Hematopoietic multipotent progenitor cell treated with erythropoietin and hydrocortisone succinate and interleukin-3 and kit ligand, for 4 days (in vitro differentiated cells): ENCODE data around the gene RMND1.
"Not testable (repeated sequence)": the region's sequence is repeated elsewhere in the genome, so short reads cannot be mapped to it uniquely, and the experiment has no call there.

ENCODE experiments used
- DNase-seq: peaks from one replicate; pipeline ENCODE4 v3.0.0-alpha.2; 2015

RMND1 gene, protein sequence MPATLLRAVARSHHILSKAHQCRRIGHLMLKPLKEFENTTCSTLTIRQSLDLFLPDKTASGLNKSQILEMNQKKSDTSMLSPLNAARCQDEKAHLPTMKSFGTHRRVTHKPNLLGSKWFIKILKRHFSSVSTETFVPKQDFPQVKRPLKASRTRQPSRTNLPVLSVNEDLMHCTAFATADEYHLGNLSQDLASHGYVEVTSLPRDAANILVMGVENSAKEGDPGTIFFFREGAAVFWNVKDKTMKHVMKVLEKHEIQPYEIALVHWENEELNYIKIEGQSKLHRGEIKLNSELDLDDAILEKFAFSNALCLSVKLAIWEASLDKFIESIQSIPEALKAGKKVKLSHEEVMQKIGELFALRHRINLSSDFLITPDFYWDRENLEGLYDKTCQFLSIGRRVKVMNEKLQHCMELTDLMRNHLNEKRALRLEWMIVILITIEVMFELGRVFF

DNA sequence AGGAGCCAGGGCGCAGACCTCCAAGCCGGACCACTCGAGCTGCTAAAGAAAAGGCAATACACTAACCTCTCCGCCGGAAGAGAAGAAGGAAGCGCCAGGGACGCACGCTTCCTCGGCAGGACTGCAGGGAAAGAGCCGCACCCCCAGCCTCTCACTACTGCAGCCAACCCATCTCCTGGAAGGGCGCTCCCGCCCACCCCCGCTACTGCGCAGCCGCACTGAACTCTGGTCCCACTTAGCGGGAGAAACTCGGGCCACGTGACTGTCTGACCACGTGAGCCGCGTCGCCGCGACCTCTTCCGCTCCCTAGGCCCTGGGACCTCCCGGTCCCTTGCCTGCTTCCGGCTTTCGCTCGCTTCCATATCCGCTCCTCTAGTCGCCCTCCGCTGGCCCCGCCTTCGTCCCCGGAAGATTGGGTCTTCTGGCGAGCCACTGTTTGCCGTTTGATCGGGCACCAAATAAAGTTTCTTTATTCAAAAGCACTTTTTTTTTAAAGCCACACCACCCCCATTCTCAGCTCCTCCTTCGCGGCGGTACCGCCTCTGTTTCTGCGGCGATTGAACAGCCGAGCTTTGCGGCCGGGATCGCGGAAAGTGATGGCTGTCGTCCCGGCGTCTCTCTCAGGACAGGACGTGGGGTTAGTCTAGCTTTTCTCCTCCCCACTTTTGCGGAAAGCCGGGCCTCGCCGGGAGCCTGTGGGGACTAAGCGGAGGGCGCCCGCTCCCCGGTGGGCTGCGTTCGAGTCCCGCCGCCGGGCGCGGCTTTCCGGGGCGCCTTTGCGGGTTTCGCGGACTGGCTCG, at the start of gene RMND1:
TSS of gene RMND1 (minus strand) at position 177 of the 800 bp plus-strand sequence. CDS start 6,315 bp downstream, outside the sequence.
- DNase-seq, result peak; percentile 100

DNA sequence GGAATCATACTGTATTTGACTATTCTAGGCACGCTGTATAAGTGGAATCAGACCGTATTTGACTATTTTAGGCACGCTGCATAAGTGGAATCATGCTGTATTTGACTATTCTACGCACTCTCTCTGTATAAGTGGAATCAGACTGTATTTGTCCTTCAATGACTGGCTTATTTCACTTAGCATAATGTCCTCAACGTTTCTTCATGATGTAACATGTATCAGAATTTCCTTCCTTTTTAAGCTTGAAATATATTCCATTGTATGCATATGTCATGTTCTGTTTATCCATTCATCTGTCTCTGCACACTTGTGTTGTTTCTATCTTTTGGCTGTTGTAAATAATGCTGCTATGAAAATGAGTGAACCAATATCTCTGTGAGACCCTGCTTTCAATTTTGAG, 47.6 kb upstream of the RMND1 start:
- no peak for DNase-seq

DNA sequence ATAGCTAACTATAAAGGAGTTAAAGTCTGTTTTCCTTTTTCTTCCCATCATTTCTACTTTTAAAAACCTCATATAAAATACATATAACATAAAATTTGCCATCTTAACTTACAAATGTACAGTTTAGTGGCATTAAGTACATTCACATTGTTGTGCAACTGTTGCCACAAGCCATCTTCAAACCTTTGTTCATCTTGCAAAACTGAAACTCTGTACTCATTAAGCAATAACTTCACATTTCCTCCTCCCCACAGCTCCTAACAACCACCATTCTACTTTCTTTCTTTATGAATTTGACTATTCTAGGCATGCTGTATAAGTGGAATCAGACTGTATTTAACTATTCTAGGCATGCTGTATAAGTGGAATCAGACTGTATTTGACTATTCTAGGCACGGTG, 46.4 kb upstream of the RMND1 start:
- peak; percentile 78 for DNase-seq

DNA sequence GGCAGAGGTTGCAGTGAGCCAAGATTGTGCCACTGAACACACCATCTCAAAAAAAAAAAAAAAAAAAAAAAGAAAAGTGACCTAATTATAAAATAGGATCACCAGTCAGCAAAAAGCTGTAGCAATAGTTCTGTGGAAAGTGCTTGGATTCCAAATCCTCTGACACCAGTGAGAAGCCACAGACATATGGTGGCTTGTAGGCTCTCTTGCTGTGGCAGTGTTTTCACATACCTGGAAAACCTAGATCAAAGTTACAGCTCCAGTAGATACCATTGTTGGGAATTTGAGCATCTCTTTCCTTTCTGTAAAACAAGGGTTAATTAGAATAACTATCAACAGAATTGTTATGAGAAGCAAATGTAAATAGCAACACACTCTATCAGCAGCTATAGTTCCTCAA, 46.0 kb upstream of the RMND1 start:
- DNase-seq, result peak; percentile 25

DNA sequence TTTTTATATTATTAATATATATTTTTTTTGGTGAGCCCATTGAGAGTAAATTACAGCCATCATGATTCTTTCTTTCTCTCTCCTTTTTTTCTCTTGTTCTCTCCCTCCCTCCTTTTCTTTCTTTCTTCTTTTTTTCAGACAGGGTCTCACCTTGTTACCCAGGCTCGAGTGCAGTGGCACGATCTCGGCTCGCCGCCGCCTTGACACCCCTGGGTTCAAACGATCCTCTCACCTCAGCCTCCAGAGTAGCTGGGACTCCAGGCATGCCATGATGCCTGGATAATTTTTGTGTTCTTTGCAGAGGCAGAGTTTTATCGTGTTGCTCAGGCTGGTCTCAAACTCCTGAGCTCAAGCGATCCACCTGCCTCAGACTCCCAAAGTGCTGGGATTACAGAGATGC, 43.5 kb upstream of the RMND1 start:
- DNase-seq, result no peak

DNA sequence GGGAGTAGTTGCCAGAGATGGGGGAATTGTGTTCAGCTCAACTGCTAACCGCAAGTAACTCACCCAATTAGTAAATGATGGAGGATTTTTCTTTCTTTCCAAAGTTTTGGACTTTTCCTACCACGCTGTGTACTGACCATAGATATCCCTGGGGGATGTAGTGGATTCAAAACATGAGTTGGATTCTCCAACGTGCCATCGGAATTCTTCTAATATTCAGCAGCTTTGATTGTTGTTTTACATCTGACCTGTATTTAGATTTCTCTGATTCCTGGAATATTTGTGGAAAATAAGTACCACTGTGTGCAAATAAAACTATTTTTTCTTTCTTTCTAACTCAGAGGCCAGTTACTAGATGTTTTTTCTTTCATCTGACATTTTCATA, 43.0 kb upstream of the RMND1 start:
- no peak for DNase-seq

DNA sequence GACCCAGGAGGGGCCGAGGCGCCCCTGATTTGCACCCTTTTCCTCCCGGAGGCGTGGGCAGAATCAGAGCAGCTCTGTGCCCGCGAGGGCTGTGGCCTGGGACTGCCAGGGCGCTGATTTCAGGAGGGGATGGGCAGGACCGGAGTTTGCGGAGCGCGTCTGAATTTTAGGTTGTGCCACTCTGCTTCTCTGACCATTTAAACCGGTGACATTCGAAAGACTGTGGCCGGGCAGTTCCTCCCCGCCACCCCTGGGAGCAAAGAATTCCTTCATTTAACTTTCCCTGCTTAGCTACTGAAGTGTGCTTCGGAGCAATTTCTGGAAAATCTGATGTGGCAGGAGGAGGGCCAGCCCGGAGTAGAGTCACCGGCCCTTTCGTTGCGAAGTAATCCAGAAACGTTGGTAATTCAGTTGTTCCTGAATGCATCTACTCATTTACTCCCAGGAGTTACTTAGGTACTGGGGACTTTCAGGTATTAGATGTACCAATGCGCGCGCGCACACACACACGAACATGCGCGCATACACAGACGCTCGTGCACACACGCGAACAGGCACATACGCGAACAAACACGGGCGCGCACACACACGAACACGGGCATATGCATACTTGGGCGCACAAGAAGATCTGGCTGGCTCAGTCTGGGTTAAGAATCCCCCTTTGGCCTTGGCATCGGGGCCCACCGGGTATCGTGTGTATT, 42.5 kb upstream of the RMND1 start:
- peak; percentile 63 for DNase-seq

DNA sequence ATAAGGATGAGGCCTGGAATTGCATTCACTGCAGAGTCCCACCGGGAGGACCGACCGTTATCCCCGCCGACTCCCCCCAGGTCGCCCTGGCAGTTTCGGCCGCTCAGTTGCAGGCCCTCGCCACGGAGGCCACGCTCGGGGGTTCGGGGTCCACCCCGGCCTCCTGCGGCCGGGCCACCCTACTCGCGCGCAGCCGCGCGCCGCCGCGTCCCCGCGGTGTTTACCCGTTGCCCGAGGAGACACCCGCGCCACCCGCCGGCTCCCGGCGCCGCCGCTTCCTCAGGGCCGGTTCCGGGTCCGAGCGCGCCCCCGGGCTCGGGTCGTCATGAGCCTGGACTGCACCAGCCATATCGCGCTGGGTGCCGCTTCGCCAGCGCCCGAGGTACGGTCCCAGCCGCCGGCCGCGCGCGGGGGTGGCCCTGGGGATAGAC, 41.9 kb upstream of the RMND1 start, which contains the start of gene CCDC170:
TSS of gene CCDC170 (plus strand) at position 214 of the 431 bp plus-strand sequence. CDS start at position 326, 112 bp downstream.
- peak; percentile 49 for DNase-seq

DNA sequence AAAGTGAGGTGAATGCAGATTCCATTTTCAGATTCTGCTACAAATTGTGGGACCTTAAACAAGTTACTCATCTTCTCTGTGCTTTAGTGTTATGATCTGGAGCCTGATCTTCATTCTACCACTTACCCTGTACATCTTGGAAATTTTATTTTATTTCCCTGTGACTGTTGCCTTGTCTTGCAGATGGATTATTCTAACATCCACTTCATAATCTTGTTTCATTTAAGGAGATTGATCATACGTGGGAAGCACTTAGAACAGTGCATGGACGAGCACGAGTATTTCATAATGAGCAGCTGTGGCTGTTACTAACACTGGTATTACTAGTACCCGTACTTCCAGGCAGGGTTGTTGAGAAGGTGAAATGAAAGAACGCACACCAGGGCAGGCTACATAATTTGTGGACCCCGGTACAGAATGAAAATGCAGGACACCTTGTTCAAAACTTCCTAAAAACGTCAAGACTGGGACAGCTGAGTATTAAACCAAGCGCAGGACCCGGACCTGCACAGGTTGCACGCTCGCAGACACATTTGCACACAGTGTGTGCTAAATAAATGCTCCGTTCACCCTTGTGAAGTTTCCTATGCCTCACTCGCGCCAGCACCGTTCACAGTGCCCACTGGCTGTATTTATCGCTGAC, 41.4 kb upstream of the RMND1 start:
- DNase-seq, result peak; percentile 10

DNA sequence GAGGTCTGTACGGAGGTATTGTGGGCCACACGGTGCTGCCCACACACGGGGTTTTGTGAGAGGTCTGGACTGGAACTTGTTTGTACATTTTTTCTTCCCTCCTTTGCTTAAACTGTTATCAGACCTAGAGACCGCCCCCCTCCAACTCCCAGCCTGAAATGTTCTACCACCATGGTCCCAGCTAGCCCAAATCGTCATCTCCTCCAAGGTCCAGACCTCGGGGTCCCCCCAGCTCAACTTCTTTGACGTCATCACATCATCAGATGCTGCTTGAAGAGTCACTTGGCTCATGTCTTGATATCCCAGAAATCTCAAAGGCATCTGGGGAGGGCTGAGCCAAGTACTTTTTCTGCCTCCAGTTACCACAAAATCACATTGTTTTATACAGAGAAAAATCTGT, 39.1 kb upstream of the RMND1 start:
- DNase-seq, result no peak

DNA sequence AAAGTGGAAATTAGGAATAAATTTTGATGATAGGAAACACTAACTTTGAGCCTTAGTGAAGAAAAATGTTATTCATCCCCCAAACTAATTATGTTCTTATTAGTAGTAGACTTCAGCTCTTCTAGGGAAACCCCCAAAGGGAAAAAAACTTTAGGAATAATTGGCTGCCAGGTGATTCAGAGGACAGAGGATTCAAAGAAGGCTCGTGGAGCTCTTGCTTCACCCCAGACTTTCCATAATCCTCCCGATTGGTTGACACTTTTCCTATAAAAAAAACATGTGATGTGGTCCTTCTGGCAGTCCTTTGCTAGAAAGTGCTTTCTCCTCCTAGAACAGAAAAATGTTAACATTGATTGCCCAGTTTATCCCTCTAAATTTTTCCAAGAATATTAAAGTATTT, 36.3 kb upstream of the RMND1 start:
- DNase-seq, result no peak

DNA sequence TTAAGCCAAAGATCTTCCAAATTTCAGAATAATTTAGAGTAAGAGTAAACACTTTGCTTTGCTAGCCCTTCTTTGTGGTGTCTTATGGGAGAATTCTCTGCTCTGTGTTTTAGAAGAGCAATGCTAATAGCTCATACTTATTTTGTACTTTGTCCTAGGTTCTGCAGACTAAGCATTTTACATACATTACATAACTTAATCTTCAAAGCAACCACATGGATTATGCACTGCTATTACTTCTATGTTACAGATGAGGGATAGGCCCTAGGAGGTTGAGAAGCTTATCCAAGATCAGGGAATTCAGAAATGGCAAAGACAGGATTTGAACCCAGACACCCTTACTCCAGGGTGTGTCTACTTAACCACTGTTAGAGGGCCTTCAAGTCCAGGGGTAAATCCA, 32.1 kb upstream of the RMND1 start:
- DNase-seq, result no peak

DNA sequence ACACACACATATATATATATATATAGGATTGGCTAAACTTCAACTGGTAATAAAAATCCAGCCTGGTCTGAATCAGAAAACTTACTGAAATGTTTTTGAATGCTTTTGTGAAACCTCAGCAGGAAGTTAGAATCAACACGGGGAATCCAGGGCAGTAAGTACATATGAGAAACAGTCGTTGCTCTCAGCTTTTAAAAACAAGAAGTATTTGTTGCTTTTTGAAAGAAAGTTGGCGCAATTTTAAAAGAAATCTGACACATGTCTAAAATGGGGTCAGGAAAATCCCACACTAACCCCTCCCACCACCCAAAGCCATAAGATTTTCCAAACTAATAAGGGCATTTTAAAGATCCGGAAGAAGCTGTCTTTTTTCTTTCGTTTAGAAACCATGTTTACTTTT, 30.4 kb upstream of the RMND1 start:
- DNase-seq, result peak; percentile 41

DNA sequence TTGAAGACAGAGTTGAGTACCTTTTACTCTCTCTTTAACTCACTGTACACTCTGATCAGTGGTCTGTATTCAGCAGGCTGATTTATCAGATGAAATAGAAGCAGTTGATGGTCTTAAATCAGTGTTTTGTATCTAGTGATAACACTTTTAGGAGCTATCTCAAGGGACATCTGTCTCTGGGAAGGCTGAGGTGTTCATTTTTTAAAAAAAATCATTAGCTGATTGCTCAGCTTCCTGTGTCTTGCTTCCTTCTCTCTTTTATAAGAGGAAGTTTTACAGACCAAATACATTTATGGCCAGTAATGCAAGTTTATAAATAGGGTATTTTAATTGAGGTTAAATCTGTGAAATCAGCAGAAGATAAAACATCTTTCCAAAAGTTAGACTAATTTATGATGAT, 29.9 kb upstream of the RMND1 start:
- DNase-seq, result peak; percentile 74

DNA sequence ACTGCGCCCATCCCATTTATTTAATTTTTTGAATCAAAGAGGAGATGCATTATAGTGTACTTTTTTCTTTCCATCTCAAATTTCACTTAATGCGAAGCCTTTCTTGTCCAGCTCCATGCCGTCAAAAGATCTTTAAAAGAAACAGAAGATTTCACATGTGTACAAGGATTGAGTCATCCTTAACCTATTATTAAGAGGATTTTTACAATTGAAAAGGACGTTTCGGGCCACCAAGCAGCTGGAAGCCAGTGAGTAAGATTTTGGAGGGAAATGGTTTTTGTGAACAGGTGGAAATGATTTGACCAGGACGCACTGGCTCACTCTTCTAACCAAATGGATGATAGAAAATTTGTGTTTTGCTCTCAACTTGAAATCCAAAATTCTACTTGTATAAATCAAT, 26.7 kb upstream of the RMND1 start:
- DNase-seq, result no peak

DNA sequence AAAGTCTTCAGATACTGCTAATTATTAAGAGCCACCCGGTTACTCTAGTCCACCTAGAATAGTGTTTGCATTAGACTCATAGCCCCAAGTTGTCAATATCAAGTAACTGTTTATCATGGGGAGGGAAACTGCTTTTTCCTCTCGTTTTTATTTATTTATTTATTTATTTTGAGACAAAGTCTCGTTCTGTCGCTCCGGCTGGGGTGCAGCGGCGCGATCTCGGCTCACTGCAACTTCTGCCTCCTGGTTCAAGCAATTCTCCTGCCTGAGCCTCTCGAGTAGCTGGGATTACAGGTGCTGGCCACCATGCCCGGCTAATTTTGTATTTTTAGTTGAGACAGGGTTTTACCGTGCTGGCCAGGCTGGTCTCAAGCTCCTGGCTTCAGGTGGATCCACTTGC, 25.8 kb upstream of the RMND1 start:
- no peak for DNase-seq

DNA sequence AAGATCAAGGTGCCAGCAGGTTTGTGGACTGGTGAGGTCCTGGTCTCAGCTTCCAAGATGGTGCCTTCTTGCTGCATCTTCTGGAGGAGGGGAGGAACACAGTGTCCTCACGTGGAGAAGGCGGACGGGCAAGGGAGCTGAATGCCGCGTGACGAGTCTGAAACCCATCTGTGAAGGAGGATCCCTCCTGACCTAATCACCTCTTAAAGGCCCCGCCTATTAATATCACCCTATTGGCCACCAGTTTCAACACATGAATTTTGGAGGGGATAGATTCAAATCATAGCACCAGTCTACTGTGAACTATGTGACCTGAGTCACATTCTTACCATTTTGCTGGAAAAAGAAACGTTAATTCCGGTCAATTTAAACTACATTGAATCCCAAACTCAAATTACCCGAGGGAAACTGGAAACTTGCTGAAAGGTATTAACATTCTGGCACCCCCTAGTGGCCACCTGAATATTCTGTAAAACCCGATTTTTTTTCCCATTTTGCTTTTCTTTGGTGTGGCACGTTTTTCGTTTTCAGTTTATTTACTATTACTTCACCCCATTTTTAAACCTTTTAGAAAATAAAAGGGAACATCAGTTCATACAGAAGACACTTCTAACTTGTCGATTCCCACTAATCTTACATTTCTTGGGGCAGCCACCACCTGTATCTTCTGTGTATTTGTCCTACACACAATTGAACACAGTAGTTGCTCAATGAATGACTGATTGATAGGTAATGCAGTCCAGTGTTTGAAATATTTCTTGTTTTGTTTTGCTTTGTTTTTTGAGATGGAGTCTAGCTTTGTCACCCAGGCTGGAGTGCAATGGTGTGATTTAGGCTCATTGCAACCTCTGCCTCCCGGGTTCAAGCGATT, 24.0 kb upstream of the RMND1 start:
- DNase-seq, result peak; percentile 77

DNA sequence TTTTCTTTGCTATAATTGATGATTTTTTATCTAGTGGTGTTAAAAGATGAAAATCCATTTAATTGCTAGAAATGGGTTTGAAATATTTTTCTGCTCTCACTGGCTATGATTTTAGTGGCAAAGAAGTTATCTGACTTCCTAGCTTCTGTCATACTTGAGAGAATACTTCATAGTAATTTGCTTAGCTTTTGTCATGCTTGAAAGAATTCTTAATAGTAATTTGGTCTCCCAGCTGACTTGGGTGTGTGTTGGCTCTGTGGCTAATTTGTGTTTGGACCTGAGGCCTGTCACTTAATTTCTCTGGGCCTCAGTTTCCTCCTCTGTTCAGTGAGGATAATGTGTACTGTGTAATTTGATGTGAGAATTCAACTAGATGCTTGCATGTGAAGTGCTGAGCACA, 12.8 kb upstream of the RMND1 start:
- no peak for DNase-seq

DNA sequence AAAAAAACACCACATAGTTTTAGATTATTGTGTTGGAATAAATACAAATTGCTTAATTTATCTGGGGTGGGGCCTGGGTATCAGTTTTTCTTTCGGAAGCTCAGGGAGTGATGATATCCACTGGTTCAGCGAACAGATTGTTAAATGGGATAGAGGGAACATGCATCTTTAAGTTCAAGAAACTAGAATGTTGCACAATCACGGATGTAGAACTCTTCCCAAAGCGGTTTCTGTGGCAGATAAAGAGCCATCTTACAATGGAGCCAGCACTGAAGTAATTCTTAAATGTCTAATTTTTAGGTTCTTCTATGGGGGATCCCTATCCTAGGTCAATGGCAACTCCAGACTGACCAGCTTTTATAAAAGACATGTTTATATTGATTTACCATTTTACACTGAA, 9.7 kb upstream of the RMND1 start:
- no peak for DNase-seq

DNA sequence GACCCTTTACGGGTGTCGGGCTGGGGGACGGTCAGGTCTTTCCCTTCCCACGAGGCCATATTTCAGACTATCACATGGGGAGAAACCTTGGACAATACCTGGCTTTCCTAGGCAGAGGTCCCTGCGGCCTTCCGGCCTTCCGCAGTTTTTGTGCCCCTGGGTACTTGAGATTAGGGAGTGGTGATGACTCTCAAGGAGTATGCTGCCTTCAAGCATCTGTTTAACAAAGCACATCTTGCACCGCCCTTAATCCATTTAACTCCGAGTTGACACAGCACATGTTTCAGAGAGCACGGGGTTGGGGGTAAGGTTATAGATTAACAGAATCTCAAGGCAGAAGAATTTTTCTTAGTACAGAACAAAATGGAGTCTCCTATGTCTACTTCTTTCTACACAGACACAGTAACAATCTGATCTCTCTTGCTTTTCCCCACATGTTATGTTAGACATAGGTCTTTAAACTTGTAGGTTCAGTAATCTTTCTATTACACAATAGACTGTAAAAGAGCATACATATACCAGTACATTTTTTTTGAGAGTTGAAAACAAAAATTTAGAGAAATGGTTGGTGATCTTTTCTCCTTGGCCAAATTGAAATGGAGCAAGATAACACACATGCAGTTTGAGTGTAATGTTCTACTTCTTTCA, 3.9 kb upstream of the RMND1 start:
- not testable (repeated sequence) for DNase-seq

DNA sequence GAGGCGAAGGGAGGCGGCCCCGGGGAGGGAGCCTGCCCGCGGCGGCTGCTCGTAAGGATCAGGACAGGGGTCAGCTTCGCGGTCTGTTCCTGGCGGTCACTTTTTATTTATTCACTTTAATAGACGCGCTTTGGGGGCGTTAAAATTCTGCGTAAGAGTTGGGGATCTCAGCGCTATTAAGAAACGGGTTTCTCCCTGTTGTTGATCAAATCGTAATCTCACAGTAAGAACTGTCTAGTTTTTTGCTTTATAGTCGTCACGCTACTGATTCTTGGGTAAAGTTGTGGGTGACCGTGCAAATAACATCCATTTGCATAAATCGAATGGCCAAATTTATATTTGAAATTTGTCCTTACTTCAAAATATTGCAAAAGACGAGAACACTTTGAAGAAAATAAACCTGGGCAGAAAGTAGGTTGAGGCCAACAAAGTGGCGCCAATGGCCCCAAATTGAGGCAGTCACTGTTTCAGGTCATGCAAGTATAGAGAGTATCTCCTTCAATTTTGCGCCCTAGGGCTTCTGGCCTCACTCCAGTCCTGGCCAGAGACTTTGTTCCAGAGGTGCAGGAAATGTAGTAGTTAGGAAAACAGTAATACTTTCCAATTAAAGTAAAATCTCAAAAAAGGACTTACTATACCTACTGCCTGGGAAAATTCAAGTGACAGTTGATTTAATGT, 963 bp upstream of the RMND1 start:
- peak; percentile 26 for DNase-seq
